ENCODE results near the gene PPFIA2.
A peak's percentile ranks its signal among the peaks of the same experiment; 100 is the strongest.

The PPFIA2 gene

GRCh38 chr12:81274637-81275529, 484.3 kb downstream of the PPFIA2 start:
- DNase-seq = no peak

- DNase-seq = no peak
Measured at GRCh38 chr12:81270385-81270784, 488.8 kb downstream of the PPFIA2 start.

- DNase-seq = no peak
Measured at GRCh38 chr12:81263072-81263471, 496.1 kb downstream of the PPFIA2 start.

- DNase-seq = no peak
Measured at GRCh38 chr12:81261508-81262207, 497.5 kb downstream of the PPFIA2 start.

GRCh38 chr12:81259360-81259759, 499.8 kb downstream of the PPFIA2 start:
- DNase-seq = no peak

- DNase-seq = peak in 1 of 56 donors; percentile 36
Measured at GRCh38 chr12:81257947-81258551, 501.1 kb downstream of the PPFIA2 start.

- DNase-seq = no peak
Measured at GRCh38 chr12:81255947-81256346, 503.2 kb downstream of the PPFIA2 start.

GRCh38 chr12:81255456-81255855, 503.7 kb downstream of the PPFIA2 start:
- no peak for DNase-seq

GRCh38 chr12:81253360-81253759, 505.8 kb downstream of the PPFIA2 start:
- DNase-seq = no peak

GRCh38 chr12:81252228-81252627, 506.9 kb downstream of the PPFIA2 start:
- no peak for DNase-seq

- no peak for DNase-seq
Measured at GRCh38 chr12:81249976-81250375, 509.2 kb downstream of the PPFIA2 start.

- peak in 1 of 56 donors; percentile 2 for DNase-seq
Measured at GRCh38 chr12:81245907-81246570, 513.1 kb downstream of the PPFIA2 start.

GRCh38 chr12:81245458-81245857, 513.7 kb downstream of the PPFIA2 start:
- no peak for DNase-seq

- no peak for DNase-seq
Measured at GRCh38 chr12:81231574-81232368, 527.4 kb downstream of the PPFIA2 start.

GRCh38 chr12:81229759-81230158, 529.4 kb downstream of the PPFIA2 start:
- no peak for DNase-seq

- DNase-seq = no peak
Measured at GRCh38 chr12:81224626-81225025, 534.5 kb downstream of the PPFIA2 start.

- DNase-seq = peak in 1 of 56 donors; percentile 7
Measured at GRCh38 chr12:81222846-81223592, 536.1 kb downstream of the PPFIA2 start.

GRCh38 chr12:81221681-81222080, 537.5 kb downstream of the PPFIA2 start:
- DNase-seq = no peak

- DNase-seq = no peak
Measured at GRCh38 chr12:81216739-81217138, 542.4 kb downstream of the PPFIA2 start.
